ENCODE data around the gene ARMC9. TPM values are rescaled to one million over a fixed set of nuclear protein-coding genes. Genes with fewer than 3 reads are reported as not detected.
A peak's percentile ranks its signal among the peaks of the same experiment; 100 is the strongest.

ARMC9 gene
- total RNA-seq, 6 donors from 2014 or later = 26.7 to 145 (median 61.0) TPM

GRCh38 chr2:231388725-231389346, 190.4 kb downstream of the ARMC9 start:
- Histone ChIP-seq H3K4me1 (peaks cover 0 to 24% (median 11%) of the 10 kb centered on the region in 4 donors), H3K27me3 (no peaks in the 10 kb centered on the region), H3K36me3 (no peaks in the 10 kb centered on the region), H3K27ac (no peak overlapping the region), H3K9me3 (peaks cover 0 to 8% (median 4%) of the 10 kb centered on the region in 4 donors), H3K4me3 (no peak overlapping the region)
- ATAC-seq (ENCODE audit: low FRiP score in 2 of 2) = no peak
- no peak for DNase-seq
- TF ChIP-seq POLR2AphosphoS5 (IDR thresholded peaks at IDR 0.05) = no peak
- no peak for TF ChIP-seq POLR2A (IDR thresholded peaks at IDR 0.05)
- WGBS, 2 donors = 83 to 88% methylated on average over 15 of the region's 15 CpGs

GRCh38 chr2:231390667-231391066, 192.2 kb downstream of the ARMC9 start:
- Histone ChIP-seq H3K4me1 (peaks cover 5 to 41% (median 21%) of the 10 kb centered on the region in 4 donors), H3K36me3 (no peaks in the 10 kb centered on the region), H3K4me3 (no peak overlapping the region), H3K27me3 (peaks cover 0 to 8% (median 2%) of the 10 kb centered on the region in 4 donors), H3K9me3 (no peaks in the 10 kb centered on the region), H3K27ac (no peak overlapping the region)
- TF ChIP-seq, protein P1, sequence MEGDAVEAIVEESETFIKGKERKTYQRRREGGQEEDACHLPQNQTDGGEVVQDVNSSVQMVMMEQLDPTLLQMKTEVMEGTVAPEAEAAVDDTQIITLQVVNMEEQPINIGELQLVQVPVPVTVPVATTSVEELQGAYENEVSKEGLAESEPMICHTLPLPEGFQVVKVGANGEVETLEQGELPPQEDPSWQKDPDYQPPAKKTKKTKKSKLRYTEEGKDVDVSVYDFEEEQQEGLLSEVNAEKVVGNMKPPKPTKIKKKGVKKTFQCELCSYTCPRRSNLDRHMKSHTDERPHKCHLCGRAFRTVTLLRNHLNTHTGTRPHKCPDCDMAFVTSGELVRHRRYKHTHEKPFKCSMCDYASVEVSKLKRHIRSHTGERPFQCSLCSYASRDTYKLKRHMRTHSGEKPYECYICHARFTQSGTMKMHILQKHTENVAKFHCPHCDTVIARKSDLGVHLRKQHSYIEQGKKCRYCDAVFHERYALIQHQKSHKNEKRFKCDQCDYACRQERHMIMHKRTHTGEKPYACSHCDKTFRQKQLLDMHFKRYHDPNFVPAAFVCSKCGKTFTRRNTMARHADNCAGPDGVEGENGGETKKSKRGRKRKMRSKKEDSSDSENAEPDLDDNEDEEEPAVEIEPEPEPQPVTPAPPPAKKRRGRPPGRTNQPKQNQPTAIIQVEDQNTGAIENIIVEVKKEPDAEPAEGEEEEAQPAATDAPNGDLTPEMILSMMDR (IDR thresholded peaks at IDR 0.05) = no peak
- no peak for TF ChIP-seq POLR2A (IDR thresholded peaks at IDR 0.05)
- 60 to 72% methylated on average over 8 of the region's 8 CpGs for WGBS, 2 donors
- DNase-seq (no peak), ATAC-seq (ENCODE audit: low FRiP score in 2 of 2) (no peak)

GRCh38 chr2:231391981-231392380, 193.6 kb downstream of the ARMC9 start:
- 67 to 72% methylated on average over 7 of the region's 7 CpGs for WGBS, 2 donors

GRCh38 chr2:231392431-231393148, 194.2 kb downstream of the ARMC9 start:
- ATAC-seq (ENCODE audit: low FRiP score in 2 of 2) = no peak
- no peaks in the 10 kb centered on the region for H3K9me3 ChIP-seq
- peaks cover 0 to under 1% (median 0%) of the 10 kb centered on the region in 4 donors for H3K36me3 ChIP-seq
- H3K27me3 ChIP-seq = peaks cover 0 to 12% (median 2%) of the 10 kb centered on the region in 4 donors
- H3K4me1 ChIP-seq = peaks cover 10 to 61% (median 24%) of the 10 kb centered on the region in 4 donors
- H3K27ac ChIP-seq = peak overlapping the region in 2 of 4 donors; percentile 88 to 90
- TF ChIP-seq, protein P1 (IDR thresholded peaks at IDR 0.05) = no peak
- TF ChIP-seq POLR2AphosphoS5 (IDR thresholded peaks at IDR 0.05) = no peak
- TF ChIP-seq EP300 (IDR thresholded peaks at IDR 0.05) = no peak
- no peak for TF ChIP-seq POLR2A (IDR thresholded peaks at IDR 0.05)
- 94 to 95% methylated on average over 14 of the region's 14 CpGs for WGBS, 2 donors
- H3K4me3 ChIP-seq = no peak overlapping the region
- DNase-seq = no peak

More at GRCh38 chr2:231391981-231392380, 193.6 kb downstream of the ARMC9 start:
- Histone ChIP-seq H3K4me3 (no peak overlapping the region), H3K27ac (no peak overlapping the region), H3K4me1 (peaks cover 10 to 54% (median 24%) of the 10 kb centered on the region in 4 donors), H3K36me3 (no peaks in the 10 kb centered on the region), H3K9me3 (no peaks in the 10 kb centered on the region), H3K27me3 (peaks cover 0 to 12% (median 2%) of the 10 kb centered on the region in 4 donors)
- ATAC-seq (ENCODE audit: low FRiP score in 2 of 2) = no peak
- DNase-seq = no peak
- TF ChIP-seq POLR2A (IDR thresholded peaks at IDR 0.05) = no peak
- no peak for TF ChIP-seq EP300 (IDR thresholded peaks at IDR 0.05)
- TF ChIP-seq POLR2AphosphoS5 (IDR thresholded peaks at IDR 0.05) = no peak
- TF ChIP-seq, protein P1 (IDR thresholded peaks at IDR 0.05) = no peak

Measured in upper lobe of left lung (tissue), 6 donors.